Measurements from ENCODE around the gene CCDC85B.

DNA sequence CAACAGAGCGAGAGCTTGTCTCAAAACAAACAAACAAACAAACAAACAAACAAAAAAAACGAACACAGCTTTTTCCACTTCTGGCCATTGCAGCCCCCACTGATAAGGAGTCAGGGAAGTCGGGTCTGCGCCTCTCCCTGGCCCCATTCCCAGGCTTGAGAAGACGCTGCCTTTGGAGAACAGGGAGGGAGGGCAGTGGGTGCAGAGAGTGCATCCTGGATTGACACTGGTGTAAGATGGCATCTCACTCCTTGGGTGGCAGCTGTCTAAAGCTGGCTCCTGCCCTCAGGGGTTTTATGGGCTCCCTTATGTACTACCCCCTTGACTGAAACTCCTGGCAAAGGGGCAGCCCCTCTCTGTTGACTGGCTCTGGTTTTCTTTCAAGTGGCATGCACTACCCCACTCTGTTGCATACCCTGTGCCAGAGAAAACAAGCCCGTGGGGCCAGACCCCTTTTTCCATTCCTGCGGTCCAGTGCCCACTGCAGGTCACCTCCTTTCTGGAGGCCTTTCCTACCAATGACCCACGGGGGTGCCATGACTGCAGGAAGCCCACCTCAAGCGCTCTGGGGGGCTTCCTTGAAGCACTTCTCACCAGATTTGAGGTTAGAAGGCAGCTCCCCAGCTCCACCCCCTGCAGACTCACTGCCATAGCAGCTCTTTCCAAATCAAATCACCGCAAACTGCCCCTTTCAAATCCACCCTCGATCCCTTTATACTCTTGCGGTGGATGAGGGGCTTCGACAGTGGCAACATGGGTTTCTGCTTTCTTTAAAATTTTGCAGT lies 41.5 kb downstream of the CCDC85B start:
- TF ChIP-seq, protein P1, sequence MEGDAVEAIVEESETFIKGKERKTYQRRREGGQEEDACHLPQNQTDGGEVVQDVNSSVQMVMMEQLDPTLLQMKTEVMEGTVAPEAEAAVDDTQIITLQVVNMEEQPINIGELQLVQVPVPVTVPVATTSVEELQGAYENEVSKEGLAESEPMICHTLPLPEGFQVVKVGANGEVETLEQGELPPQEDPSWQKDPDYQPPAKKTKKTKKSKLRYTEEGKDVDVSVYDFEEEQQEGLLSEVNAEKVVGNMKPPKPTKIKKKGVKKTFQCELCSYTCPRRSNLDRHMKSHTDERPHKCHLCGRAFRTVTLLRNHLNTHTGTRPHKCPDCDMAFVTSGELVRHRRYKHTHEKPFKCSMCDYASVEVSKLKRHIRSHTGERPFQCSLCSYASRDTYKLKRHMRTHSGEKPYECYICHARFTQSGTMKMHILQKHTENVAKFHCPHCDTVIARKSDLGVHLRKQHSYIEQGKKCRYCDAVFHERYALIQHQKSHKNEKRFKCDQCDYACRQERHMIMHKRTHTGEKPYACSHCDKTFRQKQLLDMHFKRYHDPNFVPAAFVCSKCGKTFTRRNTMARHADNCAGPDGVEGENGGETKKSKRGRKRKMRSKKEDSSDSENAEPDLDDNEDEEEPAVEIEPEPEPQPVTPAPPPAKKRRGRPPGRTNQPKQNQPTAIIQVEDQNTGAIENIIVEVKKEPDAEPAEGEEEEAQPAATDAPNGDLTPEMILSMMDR (IDR thresholded peaks at IDR 0.05; ENCODE audit: low read length) = peak; percentile 5; the same call in 1 of the 2 replicates
- no peak for TF ChIP-seq EZH2 (IDR thresholded peaks at IDR 0.05; ENCODE audit: borderline replicate concordance, low read length)
